HAP-1 (cell line): ENCODE measurements around the gene CYTH1.

Experiments
- DNase-seq, 2 experiments: peaks; one replicate each; pipeline ENCODE4 v3.0.0-alpha.2; 2016 to 2020; ENCODE audit warnings: low spot score in 2 of 2
- H3K27me3 ChIP-seq: fragments of 250-450 bp; sonication (Bioruptor Pico); 2 replicates; pipeline ENCODE4 v1.5.1; 2020; ENCODE audit warnings: low read depth, mild to moderate bottlenecking, moderate library complexity
- H3K36me3 ChIP-seq: fragments of 250-450 bp; sonication (Bioruptor Pico); replicated peaks from 2 replicates; pipeline ENCODE4 v1.5.1; 2020; ENCODE audit warnings: mild to moderate bottlenecking
- H3K4me1 ChIP-seq: fragments of 250-450 bp; sonication (Bioruptor Pico); 2 replicates; pipeline ENCODE4 v1.5.1; 2020; ENCODE audit warnings: mild to moderate bottlenecking
- H3K4me3 ChIP-seq: fragments of 250-450 bp; sonication (Bioruptor Pico); 2 replicates; pipeline ENCODE4 v1.5.1; 2020; ENCODE audit warnings: mild to moderate bottlenecking, moderate library complexity
- H3K9me3 ChIP-seq: fragments of 250-450 bp; sonication (Bioruptor Pico); 2 replicates; pipeline ENCODE4 v1.5.1; 2020; ENCODE audit warnings: mild to moderate bottlenecking, moderate library complexity
- in situ Hi-C: fragments of 300-500 bp; cut with MboI; formaldehyde crosslinking; loops from 3 replicates; pipeline ENCODE4 v1.14.3; 2020; ENCODE audit warnings: low sequenced_read_pairs, inconsistent platforms, mixed read lengths

The CYTH1 gene

GRCh38 chr17:78642707-78643106 is 139.4 kb downstream of the CYTH1 start:
- Histone ChIP-seq H3K36me3 (no peaks in the 10 kb centered on the region), H3K4me1 (no peaks in the 10 kb centered on the region), H3K4me3 (no peak overlapping the region), H3K9me3 (no peaks in the 10 kb centered on the region), H3K27me3 (peaks cover 5% of the 10 kb centered on the region; the same call in 1 of the 2 replicates)
- in situ Hi-C loops = no loop called here
- no peak for DNase-seq

DNA sequence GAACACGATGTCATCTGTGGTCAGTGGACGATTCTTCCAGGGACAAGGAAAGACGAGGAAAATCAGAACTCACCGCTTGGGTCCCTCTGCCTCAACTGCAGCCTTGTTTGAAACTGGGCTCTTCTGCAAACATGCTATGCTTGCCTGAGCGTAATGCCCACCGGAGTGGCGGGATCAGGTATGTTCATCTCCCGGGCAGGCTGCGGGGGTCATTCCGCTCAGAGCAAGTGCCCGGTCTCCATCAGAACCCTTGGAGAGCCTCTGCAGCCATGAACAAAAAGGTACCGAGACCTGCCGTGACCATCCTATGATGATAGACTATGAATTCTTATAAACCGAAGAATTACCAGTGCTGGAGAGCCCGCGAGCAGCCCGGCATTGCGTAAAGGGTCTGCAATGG is 140.4 kb downstream of the CYTH1 start:
- Histone ChIP-seq H3K27me3 (peaks cover 5% of the 10 kb centered on the region; the same call in 1 of the 2 replicates), H3K4me1 (no peaks in the 10 kb centered on the region), H3K9me3 (no peaks in the 10 kb centered on the region), H3K36me3 (no peaks in the 10 kb centered on the region), H3K4me3 (no peak overlapping the region)
- no peak for DNase-seq
- in situ Hi-C loops = no loop called here

- no peaks in the 10 kb centered on the region for H3K36me3 ChIP-seq
- in situ Hi-C loops = no loop called here
- DNase-seq = no peak
Observed at GRCh38 chr17:78641243-78641642, 140.8 kb downstream of the CYTH1 start.

GRCh38 chr17:78640700-78641099 is 141.4 kb downstream of the CYTH1 start:
- no peak for DNase-seq
- in situ Hi-C loops = no loop called here
- H3K36me3 ChIP-seq = no peaks in the 10 kb centered on the region
- H3K4me1 ChIP-seq = no peaks in the 10 kb centered on the region
- peaks cover 4% of the 10 kb centered on the region; the same call in 1 of the 2 replicates for H3K27me3 ChIP-seq
- no peaks in the 10 kb centered on the region for H3K9me3 ChIP-seq
- no peak overlapping the region for H3K4me3 ChIP-seq

More at GRCh38 chr17:78641243-78641642, 140.8 kb downstream of the CYTH1 start:
- Histone ChIP-seq H3K4me1 (no peaks in the 10 kb centered on the region), H3K27me3 (peaks cover 5% of the 10 kb centered on the region; the same call in 1 of the 2 replicates), H3K9me3 (no peaks in the 10 kb centered on the region), H3K4me3 (no peak overlapping the region)

GRCh38 chr17:78637643-78638420 is 144.2 kb downstream of the CYTH1 start:
- Histone ChIP-seq H3K4me1 (no peaks in the 10 kb centered on the region), H3K27me3 (no peaks in the 10 kb centered on the region), H3K36me3 (no peaks in the 10 kb centered on the region), H3K9me3 (no peaks in the 10 kb centered on the region), H3K4me3 (no peak overlapping the region)
- in situ Hi-C loops = no loop called here
- DNase-seq = no peak

DNA sequence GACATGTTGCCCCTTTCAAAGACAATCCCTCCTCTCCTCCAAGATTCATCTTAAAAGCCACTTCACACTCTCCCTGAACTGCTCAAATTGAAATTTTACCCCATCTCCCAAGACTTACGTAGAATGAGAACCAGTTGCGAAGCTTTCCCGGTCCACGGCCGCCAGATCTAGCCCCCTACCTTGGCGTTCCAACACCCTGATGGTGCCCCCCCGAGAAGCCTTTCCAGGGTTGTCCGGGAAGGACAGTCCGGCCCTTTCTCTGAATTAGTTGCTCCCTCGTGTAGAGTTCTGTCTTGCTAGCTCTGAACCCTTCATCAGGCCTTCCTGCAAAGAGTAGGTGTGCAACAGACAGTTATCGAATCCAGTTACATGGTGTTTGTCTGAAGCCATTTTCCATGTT is 144.9 kb downstream of the CYTH1 start:
- Histone ChIP-seq H3K9me3 (no peaks in the 10 kb centered on the region), H3K4me1 (no peaks in the 10 kb centered on the region), H3K27me3 (no peaks in the 10 kb centered on the region), H3K36me3 (no peaks in the 10 kb centered on the region), H3K4me3 (no peak overlapping the region)
- DNase-seq = no peak
- in situ Hi-C loops = no loop called here

DNA sequence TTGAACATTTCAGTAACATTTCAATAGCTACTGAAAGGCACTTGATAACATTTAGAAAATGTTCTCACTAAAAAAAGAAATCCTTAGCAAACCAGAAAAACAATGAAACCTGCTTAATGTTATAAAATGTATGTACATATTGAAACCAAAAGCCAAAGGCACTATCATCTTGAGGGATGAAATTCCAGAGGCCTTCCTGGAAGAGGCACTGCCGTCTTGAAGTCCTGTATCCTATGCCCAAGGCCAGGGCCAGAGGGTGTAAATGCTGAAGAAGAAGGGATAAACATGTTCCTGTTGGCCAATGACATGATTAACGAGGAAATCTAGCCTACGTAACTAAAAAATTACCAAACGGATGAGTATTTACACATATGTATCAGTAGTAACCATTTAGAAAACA is 147.9 kb downstream of the CYTH1 start:
- no peaks in the 10 kb centered on the region for H3K27me3 ChIP-seq
- H3K36me3 ChIP-seq = no peaks in the 10 kb centered on the region
- H3K4me3 ChIP-seq = no peak overlapping the region
- no peaks in the 10 kb centered on the region for H3K9me3 ChIP-seq
- no peaks in the 10 kb centered on the region for H3K4me1 ChIP-seq
- no peak for DNase-seq
- in situ Hi-C loops = no loop called here

DNA sequence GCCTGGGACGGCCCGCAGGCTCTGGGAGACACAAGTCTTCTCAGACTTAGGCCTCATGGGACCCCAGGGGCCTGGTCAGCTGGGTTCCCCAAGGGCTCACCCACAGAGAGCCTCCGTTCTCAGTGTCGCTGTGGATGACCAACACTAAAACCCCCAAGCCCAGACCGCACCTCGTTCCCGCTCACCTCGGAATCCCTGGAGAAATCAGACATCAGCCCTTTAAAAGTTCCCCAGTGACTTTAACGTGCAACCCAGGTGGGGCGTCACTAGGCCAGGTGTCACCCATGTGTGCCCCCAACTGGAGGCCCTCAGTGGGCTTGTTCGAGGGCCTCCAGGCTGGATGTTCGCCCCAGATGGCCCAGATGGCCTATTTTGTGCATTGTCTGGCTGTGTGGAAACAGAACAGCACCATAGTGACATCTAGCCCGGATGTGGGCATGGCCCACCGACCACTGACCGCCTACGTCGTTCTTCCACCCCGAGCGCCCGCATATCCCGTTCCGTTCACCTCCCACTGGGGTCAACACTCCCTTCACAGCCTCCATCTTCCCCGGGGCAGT is 152.6 kb downstream of the CYTH1 start:
- H3K9me3 ChIP-seq = no peaks in the 10 kb centered on the region
- H3K36me3 ChIP-seq = no peaks in the 10 kb centered on the region
- no peak overlapping the region for H3K4me3 ChIP-seq
- DNase-seq = no peak
- in situ Hi-C loops = no loop called here
- no peaks in the 10 kb centered on the region; the same call in 1 of the 2 replicates for H3K4me1 ChIP-seq
- H3K27me3 ChIP-seq = no peaks in the 10 kb centered on the region

DNA sequence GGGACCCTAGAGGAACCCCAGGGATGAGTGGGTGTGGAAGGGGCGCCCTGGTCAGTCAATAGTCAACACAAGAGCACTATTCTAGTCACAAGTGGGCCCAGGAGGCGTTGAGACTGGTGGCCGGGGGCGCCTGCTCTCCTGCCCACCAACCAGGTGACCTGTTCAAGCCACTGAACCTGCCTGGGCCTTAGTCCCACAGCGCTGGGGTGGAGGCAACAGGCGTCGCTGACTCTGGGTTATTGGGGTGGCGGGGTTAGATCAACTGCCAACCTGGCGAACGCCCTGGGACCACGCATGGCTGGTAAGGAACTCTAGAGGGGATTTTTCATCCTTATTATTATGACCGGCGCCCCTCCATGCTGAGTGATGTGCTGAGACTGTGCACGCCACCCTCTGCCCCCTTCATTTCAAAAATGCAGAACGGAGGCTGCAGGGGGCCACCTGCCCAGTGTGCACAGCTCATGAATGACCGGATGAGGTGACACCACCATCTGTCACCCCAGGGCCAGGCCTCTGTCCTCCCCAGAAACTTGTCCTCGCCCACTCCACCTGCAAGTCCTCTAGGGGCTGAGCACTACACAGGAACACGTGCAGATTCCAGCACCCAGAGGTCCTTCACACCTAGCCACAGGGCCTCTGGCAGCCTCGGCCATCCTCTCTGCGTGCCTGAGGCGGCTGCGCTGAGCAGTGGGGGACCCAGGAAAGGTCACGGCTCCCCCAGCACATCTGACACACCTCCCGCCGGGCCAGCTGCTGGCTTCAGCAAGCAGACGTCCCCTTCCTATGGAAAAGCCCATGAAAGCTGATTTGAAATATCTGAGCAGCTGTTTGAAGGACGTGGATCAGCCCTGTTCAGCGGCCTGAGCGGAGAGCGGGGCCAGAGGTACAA is 153.3 kb downstream of the CYTH1 start:
- in situ Hi-C loops = no loop called here
- H3K4me3 ChIP-seq = no peak overlapping the region
- H3K27me3 ChIP-seq = no peaks in the 10 kb centered on the region
- H3K36me3 ChIP-seq = no peaks in the 10 kb centered on the region
- DNase-seq = no peak
- no peaks in the 10 kb centered on the region for H3K9me3 ChIP-seq
- no peaks in the 10 kb centered on the region; the same call in 1 of the 2 replicates for H3K4me1 ChIP-seq

GRCh38 chr17:78624324-78625151 is 157.5 kb downstream of the CYTH1 start:
- H3K4me3 ChIP-seq = no peak overlapping the region
- in situ Hi-C loops = no loop called here
- peak in 1 of 2 experiments; percentile 37 for DNase-seq
- no peaks in the 10 kb centered on the region for H3K9me3 ChIP-seq
- H3K27me3 ChIP-seq = no peaks in the 10 kb centered on the region
- H3K36me3 ChIP-seq = no peaks in the 10 kb centered on the region
- no peaks in the 10 kb centered on the region; the same call in 1 of the 2 replicates for H3K4me1 ChIP-seq
